ENCODE measurements around the gene ZYG11B.
"Not testable (repeated sequence)": the region's sequence is repeated elsewhere in the genome, so short reads cannot be mapped to it uniquely, and the experiment has no call there.

The ZYG11B gene

GRCh38 chr1:52801011-52801410, 74.8 kb downstream of the ZYG11B start:
- TF ChIP-seq PATZ1 (CRISPR knock-in tag; IDR thresholded peaks at IDR 0.05; ENCODE audit: borderline replicate concordance) (no peak), ZFP30 (CRISPR knock-in tag; IDR thresholded peaks at IDR 0.05) (no peak), ZNF70 (CRISPR knock-in tag; IDR thresholded peaks at IDR 0.05) (no peak), ESRRG (CRISPR knock-in tag; IDR thresholded peaks at IDR 0.05) (no peak), BACH2 (CRISPR knock-in tag; IDR thresholded peaks at IDR 0.05; ENCODE audit: borderline replicate concordance) (no peak), TCF4 (CRISPR knock-in tag; IDR thresholded peaks at IDR 0.05; ENCODE audit: borderline replicate concordance) (no peak), OSR1 (CRISPR knock-in tag; IDR thresholded peaks at IDR 0.05) (no peak), CSRNP3 (CRISPR knock-in tag; IDR thresholded peaks at IDR 0.05) (no peak), ZNF8 (CRISPR knock-in tag; IDR thresholded peaks at IDR 0.05) (no peak), TOX (CRISPR knock-in tag; IDR thresholded peaks at IDR 0.05; ENCODE audit: borderline replicate concordance) (no peak), CREB5 (CRISPR knock-in tag; IDR thresholded peaks at IDR 0.05; ENCODE audit: low read depth) (no peak)
- no peak for ATAC-seq

- not testable (repeated sequence) for ATAC-seq
These were observed 77.8 kb downstream of the ZYG11B start for GRCh38 chr1:52804083-52804482.

GRCh38 chr1:52814465-52814864, 88.2 kb downstream of the ZYG11B start:
- no peak for ATAC-seq
- TF ChIP-seq TOX (CRISPR knock-in tag; IDR thresholded peaks at IDR 0.05; ENCODE audit: borderline replicate concordance) = no peak
- no peak for TF ChIP-seq PPARA (CRISPR knock-in tag; IDR thresholded peaks at IDR 0.05; ENCODE audit: borderline replicate concordance)
- no peak for TF ChIP-seq ZNF8 (CRISPR knock-in tag; IDR thresholded peaks at IDR 0.05)
- TF ChIP-seq RARB (CRISPR knock-in tag; IDR thresholded peaks at IDR 0.05) = no peak
- TF ChIP-seq TCF4 (CRISPR knock-in tag; IDR thresholded peaks at IDR 0.05; ENCODE audit: borderline replicate concordance) = no peak
- no peak for TF ChIP-seq ESRRG (CRISPR knock-in tag; IDR thresholded peaks at IDR 0.05)
- no peak for TF ChIP-seq ARNTL (CRISPR knock-in tag; IDR thresholded peaks at IDR 0.05; ENCODE audit: borderline replicate concordance, low read depth)
- no peak for TF ChIP-seq ZNF565 (CRISPR knock-in tag; conservative IDR thresholded peaks at IDR 0.05; ENCODE audit: low read depth)
- TF ChIP-seq ZFP30 (CRISPR knock-in tag; IDR thresholded peaks at IDR 0.05) = no peak
- TF ChIP-seq POU6F1 (CRISPR knock-in tag; IDR thresholded peaks at IDR 0.05; ENCODE audit: borderline replicate concordance, low read depth) = no peak
- no peak for TF ChIP-seq ZC3H10 (CRISPR knock-in tag; IDR thresholded peaks at IDR 0.05)
- no peak for TF ChIP-seq SNAI2 (CRISPR knock-in tag; IDR thresholded peaks at IDR 0.05)
- TF ChIP-seq OSR1 (CRISPR knock-in tag; IDR thresholded peaks at IDR 0.05) = no peak
- TF ChIP-seq CSDC2 (CRISPR knock-in tag; IDR thresholded peaks at IDR 0.05) = no peak
- TF ChIP-seq ZNF70 (CRISPR knock-in tag; IDR thresholded peaks at IDR 0.05) = no peak
- no peak for TF ChIP-seq CSRNP3 (CRISPR knock-in tag; IDR thresholded peaks at IDR 0.05)
- TF ChIP-seq ISL1 (CRISPR knock-in tag; IDR thresholded peaks at IDR 0.05) = no peak
- TF ChIP-seq PATZ1 (CRISPR knock-in tag; IDR thresholded peaks at IDR 0.05; ENCODE audit: borderline replicate concordance) = no peak
- TF ChIP-seq BACH2 (CRISPR knock-in tag; IDR thresholded peaks at IDR 0.05; ENCODE audit: borderline replicate concordance) = no peak
- no peak for TF ChIP-seq ZFP3 (CRISPR knock-in tag; IDR thresholded peaks at IDR 0.05)

GRCh38 chr1:52820830-52821229, 94.6 kb downstream of the ZYG11B start:
- not testable (repeated sequence) for ATAC-seq
